Peyer's patch (tissue), 4 donors: ENCODE measurements around the gene CDH1.

ENCODE experiments used
- CTCF ChIP-seq, 6 experiments: fragments of 450-650 bp in 4 of 6; fragments of 200-600 bp in 2 of 6; sonication (generic) in 1 of 6; IDR thresholded peaks; one replicate each; pipeline ENCODE4 v1.5.1; 2017 to 2019; ENCODE audit warnings: antibody characterized with exemption in 6 of 6, mild to moderate bottlenecking in 3 of 6, moderate library complexity in 1 of 6
- POLR2A ChIP-seq, 2 donors: fragments of 450-650 bp; IDR thresholded peaks; one replicate each; pipeline ENCODE4 v1.5.1; 2017; ENCODE audit warnings: antibody characterized with exemption in 2 of 2, mild to moderate bottlenecking in 2 of 2, moderate library complexity in 2 of 2

DNA sequence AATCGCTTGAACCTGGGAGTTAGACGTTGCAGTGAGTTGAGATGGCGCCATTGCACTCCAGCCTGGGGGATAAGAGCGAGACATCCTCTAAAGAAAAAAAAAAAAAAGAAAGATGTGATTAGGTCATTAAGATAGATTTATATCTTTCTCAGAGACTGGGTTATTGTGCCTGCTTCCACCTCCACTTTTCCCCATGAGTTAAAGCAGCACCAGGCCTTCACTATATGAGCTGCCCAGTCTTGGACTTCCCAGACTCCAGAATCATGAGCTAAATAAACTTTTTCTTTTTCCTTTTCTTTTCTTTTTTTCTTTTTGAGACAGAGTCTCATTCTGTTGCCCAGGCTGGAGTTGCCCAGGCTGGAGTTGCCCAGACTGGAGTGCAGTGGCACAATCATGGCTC lies 19.4 kb upstream of the CDH1 start:
- TF ChIP-seq CTCF (IDR thresholded peaks at IDR 0.05) (no peak), POLR2A (IDR thresholded peaks at IDR 0.05) (no peak)
